A549 (cell line): ENCODE results near the gene AUTS2. TPM values are rescaled to one million over a fixed set of nuclear protein-coding genes. Genes with fewer than 3 reads are reported as not detected.

Experiments
- ATAC-seq, 2 experiments: fragments of 200-7000 bp in 1 of 2; fragments of >200 bp in 1 of 2; cut with Nextera tagmentation in 1 of 2; cut with Tn5 transposase in 1 of 2; 3 replicates each; pipeline versions ENCODE4 v1.8.0 to v1.9.1; 2018 to 2020; ENCODE audit warnings: mild to moderate bottlenecking in 1 of 2, moderate library complexity in 1 of 2
- CTCF ChIA-PET: fragments of 300-600 bp; sonication (Branson Sonifier 250); formaldehyde crosslinking; extraction: SDS; loops from one replicate; lab custom pipeline; 2021; ENCODE audit warnings: antibody characterized with exemption, inconsistent platforms; lab: Yijun Ruan, JAX
- POLR2A ChIA-PET: fragments of 350-600 bp; formaldehyde crosslinking; extraction: SDS; loops from one replicate; lab custom pipeline; 2021; ENCODE audit warnings: antibody characterized with exemption, inconsistent platforms; lab: Yijun Ruan, JAX
- DNase-seq, 2 experiments: peaks; one replicate each; pipeline versions ENCODE4 v3.0.0 to v3.0.0-alpha.2; 2011 to 2016; ENCODE audit warnings: low read depth in 1 of 2, low spot score in 1 of 2
- FAIRE-seq: peaks from 2 replicates; lab custom pipeline; 2011; peaks lifted over from hg19 to GRCh38; lab: Jason Lieb, UNC
- H3K27ac ChIP-seq, 2 experiments: fragments of >200 bp; sonication (Bioruptor Twin); formaldehyde crosslinking; 3 replicates each; pipeline ENCODE4 v1.5.1; 2016 to 2017
- H3K4me1 ChIP-seq: fragments of >200 bp; sonication (Bioruptor Twin); formaldehyde crosslinking; 3 replicates; pipeline ENCODE4 v1.6.1; 2016
- H3K4me2 ChIP-seq: fragments of >200 bp; sonication (Bioruptor Twin); formaldehyde crosslinking; 3 replicates; pipeline ENCODE4 v1.6.1; 2016
- H3K4me3 ChIP-seq: fragments of >200 bp; sonication (Bioruptor Twin); formaldehyde crosslinking; 3 replicates; pipeline ENCODE4 v1.5.1; 2016
- H3K9me3 ChIP-seq: fragments of >200 bp; sonication (Bioruptor Twin); formaldehyde crosslinking; 3 replicates; pipeline ENCODE4 v1.6.1; 2016
- ATOH8 ChIP-seq: fragments of 250-450 bp; sonication (Bioruptor Pico); IDR thresholded peaks from 2 replicates; pipeline ENCODE4 v1.5.0; 2020; ENCODE audit warnings: low read depth, mild to moderate bottlenecking, moderate library complexity
- BCL3 ChIP-seq: fragments of >200 bp; sonication (Bioruptor Twin); formaldehyde crosslinking; IDR thresholded peaks from 3 replicates; pipeline ENCODE4 v1.6.1; 2016
- CBX8 ChIP-seq: fragments of 200-600 bp; sonication (generic); IDR thresholded peaks from 2 replicates; pipeline ENCODE4 v1.6.1; 2016
- CEBPB ChIP-seq, 2 experiments: fragments of >200 bp in 1 of 2; sonication (Bioruptor Twin) in 1 of 2; formaldehyde crosslinking in 1 of 2; IDR thresholded peaks; 2 replicates each; pipeline ENCODE4 v1.6.1; 2012 to 2016
- CTCF ChIP-seq: fragments of >200 bp; sonication (Bioruptor Twin); formaldehyde crosslinking; IDR thresholded peaks from 3 replicates; pipeline ENCODE4 v1.5.1; 2016
- EHF ChIP-seq: fragments of 250-450 bp; sonication (Bioruptor Pico); IDR thresholded peaks from 2 replicates; pipeline ENCODE4 v1.5.0; 2020; ENCODE audit warnings: mild to moderate bottlenecking
- EHMT2 ChIP-seq: fragments of 200-600 bp; sonication (generic); IDR thresholded peaks from 2 replicates; pipeline ENCODE4 v1.6.1; 2016; ENCODE audit warnings: antibody characterized with exemption, low read depth, mild to moderate bottlenecking, moderate library complexity
- EP300 ChIP-seq, 2 experiments: fragments of >200 bp; sonication (Bioruptor Twin); formaldehyde crosslinking; IDR thresholded peaks; 2 replicates in 1 of 2; 3 replicates in 1 of 2; pipeline ENCODE4 v1.6.1; 2016 to 2017
- FOSB ChIP-seq: fragments of 250-450 bp; sonication (Bioruptor Pico); IDR thresholded peaks from 2 replicates; pipeline ENCODE4 v1.5.0; 2020; ENCODE audit warnings: mild to moderate bottlenecking, moderate library complexity
- FOSL2 ChIP-seq, 2 experiments: fragments of 450-650 bp in 1 of 2; fragments of >200 bp in 1 of 2; sonication (Bioruptor Twin) in 1 of 2; formaldehyde crosslinking; IDR thresholded peaks; 2 replicates each; pipeline versions ENCODE4 v1.5.0 to v1.6.1; 2016 to 2020; ENCODE audit warnings: mild to moderate bottlenecking in 1 of 2, moderate library complexity in 1 of 2
- FOXS1 ChIP-seq: fragments of 250-450 bp; sonication (Bioruptor Pico); IDR thresholded peaks from 2 replicates; pipeline ENCODE4 v1.5.0; 2020; ENCODE audit warnings: mild to moderate bottlenecking, moderate library complexity
- HDAC2 ChIP-seq: fragments of 200-600 bp; sonication (generic); IDR thresholded peaks from 2 replicates; pipeline ENCODE4 v1.6.1; 2016
- HEYL ChIP-seq: fragments of 250-450 bp; sonication (Bioruptor Pico); IDR thresholded peaks from 2 replicates; pipeline ENCODE4 v1.8.0; 2021; ENCODE audit warnings: mild to moderate bottlenecking, moderate library complexity
- HOXB5 ChIP-seq: fragments of 250-450 bp; sonication (Bioruptor Pico); IDR thresholded peaks from 2 replicates; pipeline ENCODE4 v1.5.0; 2020; ENCODE audit warnings: mild to moderate bottlenecking, moderate library complexity
- JUN ChIP-seq, 2 experiments: fragments of >200 bp; sonication (Bioruptor Twin); formaldehyde crosslinking; IDR thresholded peaks; 2 replicates in 1 of 2; 3 replicates in 1 of 2; pipeline ENCODE4 v1.6.1; 2016 to 2017
- JUNB ChIP-seq: fragments of >200 bp; sonication (Bioruptor Twin); formaldehyde crosslinking; IDR thresholded peaks from 2 replicates; pipeline ENCODE4 v1.6.1; 2016
- KDM1A ChIP-seq: fragments of 200-600 bp; sonication (generic); IDR thresholded peaks from 2 replicates; pipeline ENCODE4 v1.6.1; 2016; ENCODE audit warnings: low read depth, mild to moderate bottlenecking
- MAFK ChIP-seq: fragments of 450-650 bp; IDR thresholded peaks from 2 replicates; pipeline ENCODE4 v1.6.1; 2014; ENCODE audit not compliant: partially characterized antibody
- MAZ ChIP-seq: fragments of 150-350 bp; IDR thresholded peaks from 2 replicates; pipeline ENCODE4 v1.6.1; 2014; ENCODE audit warnings: antibody characterized with exemption, low read depth, low read length, borderline replicate concordance
- NFE2L2 ChIP-seq: fragments of 150-350 bp; conservative IDR thresholded peaks from 2 replicates; pipeline ENCODE4 v1.6.1; 2014; ENCODE audit warnings: low read length
- RAD21 ChIP-seq, 2 experiments: fragments of >200 bp in 1 of 2; sonication (Bioruptor Twin) in 1 of 2; formaldehyde crosslinking in 1 of 2; IDR thresholded peaks in 1 of 2; conservative IDR thresholded peaks in 1 of 2; 2 replicates in 1 of 2; 3 replicates in 1 of 2; pipeline ENCODE4 v1.6.1; 2012 to 2018; ENCODE audit warnings: inconsistent platforms in 1 of 2
- RARB ChIP-seq: fragments of 250-450 bp; sonication (Bioruptor Pico); IDR thresholded peaks from 2 replicates; pipeline ENCODE4 v1.8.0; 2021; ENCODE audit warnings: mild to moderate bottlenecking, moderate library complexity
- RFX5 ChIP-seq: fragments of 450-650 bp; IDR thresholded peaks from 2 replicates; pipeline ENCODE4 v1.7.1; 2014; ENCODE audit warnings: antibody characterized with exemption, mild to moderate bottlenecking, moderate library complexity
- SMC3 ChIP-seq: fragments of >200 bp; sonication (Bioruptor Twin); formaldehyde crosslinking; IDR thresholded peaks from 3 replicates; pipeline ENCODE4 v1.6.1; 2018; ENCODE audit warnings: inconsistent platforms
- SREBF2 ChIP-seq: fragments of 450-650 bp; IDR thresholded peaks from 2 replicates; pipeline ENCODE4 v1.6.1; 2014; ENCODE audit warnings: mild to moderate bottlenecking, moderate library complexity
- TP53 ChIP-seq: fragments of 250-450 bp; sonication (Bioruptor Pico); IDR thresholded peaks from 2 replicates; pipeline ENCODE4 v1.5.0; 2021; ENCODE audit warnings: mild to moderate bottlenecking, moderate library complexity
- ZFP36 ChIP-seq: fragments of 450-650 bp; IDR thresholded peaks from 2 replicates; pipeline ENCODE4 v1.6.1; 2014; ENCODE audit warnings: borderline replicate concordance; ENCODE audit not compliant: partially characterized antibody
- WGBS: methylation state at CpG from one replicate; pipeline ENCODE4 v1.1.6; 2017; ENCODE audit errors: missing lambda C conversion rate; 5-methylcytosine and 5-hydroxymethylcytosine counted together
- polyA plus RNA-seq, 4 experiments: library from polyadenylated mRNA; depleted of rRNA in 3 of 4; stranded (reverse); fragments of >200 nt; fragmentation: RNase III in 1 of 4; extraction: RNeasy Plus Mini Kit Qiagen cat#74134 plus additional on column Dnase treatment in 1 of 4; gene quantifications; 2 replicates in 3 of 4; 3 replicates in 1 of 4; pipeline ENCODE4 v1.2.3, GENCODE V29; 2011 to 2017

The AUTS2 gene
- polyA plus RNA-seq, 2 of the 4 experiments (the other 2 are of a cell fraction): 1.6 to 3.6 TPM

GRCh38 chr7:70334295-70334694 is 736.0 kb downstream of the AUTS2 start (continued):
- TF ChIP-seq CTCF: no peak

- no peak for FAIRE-seq
- WGBS: 40% methylated on average over 2 of the region's 2 CpGs
- Histone ChIP-seq H3K9me3 (no peaks in the 10 kb centered on the region), H3K4me2 (no peak overlapping the region), H3K4me1 (no peaks in the 10 kb centered on the region), H3K27ac (no peak overlapping the region), H3K4me3 (no peak overlapping the region)
- DNase-seq: no peak
- TF ChIP-seq MAFK (no peak), MAZ (no peak), FOSB (CRISPR knock-in tag) (no peak), SREBF2 (no peak), BCL3 (no peak), HEYL (no peak), ZFP36 (no peak), HOXB5 (no peak), FOXS1 (CRISPR knock-in tag) (no peak), EHMT2 (no peak), HDAC2 (no peak), RFX5 (no peak), CTCF (no peak), EP300 (IDR thresholded peaks at IDR 0.05) (no peak), FOSL2 (IDR thresholded peaks at IDR 0.05) (no peak), FOSL2 (CRISPR knock-in tag; IDR thresholded peaks at IDR 0.05) (no peak), JUNB (no peak)
- ATAC-seq: no peak
- CTCF ChIA-PET: no interaction called here
- POLR2A ChIA-PET: no interaction called here
These were observed 736.6 kb downstream of the AUTS2 start for GRCh38 chr7:70334871-70335270.

- 7% methylated on average over 3 of the region's 3 CpGs for WGBS
- DNase-seq (no peak), ATAC-seq (no peak), FAIRE-seq (no peak)
- POLR2A ChIA-PET: no interaction called here
- Histone ChIP-seq H3K9me3 (no peaks in the 10 kb centered on the region), H3K4me2 (no peak overlapping the region), H3K4me3 (no peak overlapping the region), H3K27ac (no peak overlapping the region), H3K4me1 (no peaks in the 10 kb centered on the region)
- no peak for TF ChIP-seq FOSL2 (IDR thresholded peaks at IDR 0.05)
- peak; percentile 22; the same call in 1 of the 2 replicates for TF ChIP-seq FOSL2 (CRISPR knock-in tag; IDR thresholded peaks at IDR 0.05)
- no peak for TF ChIP-seq RARB (CRISPR knock-in tag)
- CTCF ChIA-PET: interaction anchor here (0.6 kb wide), 1 partner anchor 12 kb away, joined by 3 read pairs; no protein-coding TSS in a partner anchor
These were observed 738.3 kb downstream of the AUTS2 start for GRCh38 chr7:70336536-70336935.

GRCh38 chr7:70338015-70338414 is 739.7 kb downstream of the AUTS2 start:
- DNase-seq: no peak
- H3K4me3 ChIP-seq: no peak overlapping the region
- no peak for FAIRE-seq
- H3K4me2 ChIP-seq: no peak overlapping the region
- H3K9me3 ChIP-seq: no peaks in the 10 kb centered on the region
- no peak overlapping the region for H3K27ac ChIP-seq
- H3K4me1 ChIP-seq: no peaks in the 10 kb centered on the region
- no peak for ATAC-seq
- 84% methylated on average over 1 of the region's 1 CpG for WGBS
- CTCF ChIA-PET: no interaction called here
- POLR2A ChIA-PET: no interaction called here
- no peak for TF ChIP-seq NFE2L2
- TF ChIP-seq CEBPB (IDR thresholded peaks at IDR 0.05): no peak
- TF ChIP-seq TP53: no peak
- no peak for TF ChIP-seq EHF
- no peak for TF ChIP-seq SMC3
- no peak for TF ChIP-seq ZFP36
- no peak for TF ChIP-seq MAZ
- TF ChIP-seq JUN (IDR thresholded peaks at IDR 0.05): no peak
- no peak for TF ChIP-seq HOXB5
- TF ChIP-seq SREBF2: no peak
- TF ChIP-seq RAD21 (conservative IDR thresholded peaks at IDR 0.05 in 1 of 2, IDR thresholded peaks at IDR 0.05 in 1 of 2): no peak
- TF ChIP-seq CBX8: no peak
- no peak for TF ChIP-seq ATOH8 (CRISPR knock-in tag)
- TF ChIP-seq KDM1A: no peak
